Mesothelial cell of epicardium (in vitro differentiated cells): Measurements from ENCODE around the gene NBR1. TPM values are rescaled to one million over a fixed set of nuclear protein-coding genes. Genes with fewer than 3 reads are reported as not detected.
"Not testable (repeated sequence)": the region's sequence is repeated elsewhere in the genome, so short reads cannot be mapped to it uniquely, and the experiment has no call there.

Source experiments
- DNase-seq, 2 experiments: peaks; one replicate each; pipeline ENCODE4 v3.0.0; 2021; ENCODE audit warnings: low spot score in 2 of 2; ENCODE audit not compliant: unreplicated experiment in 2 of 2
- H3K27ac Mint-ChIP-seq: 2 replicates; pipeline ENCODE4 v1.8.0; 2021; ENCODE audit warnings: mixed read lengths
- H3K27me3 Mint-ChIP-seq: 2 replicates; pipeline ENCODE4 v1.8.0; 2021; ENCODE audit warnings: low read depth, mixed read lengths
- H3K36me3 Mint-ChIP-seq: 2 replicates; pipeline ENCODE4 v1.8.0; 2021; ENCODE audit warnings: mixed read lengths
- H3K4me1 Mint-ChIP-seq: 2 replicates; pipeline ENCODE4 v1.8.0; 2021; ENCODE audit warnings: mixed read lengths
- H3K4me3 Mint-ChIP-seq: 2 replicates; pipeline ENCODE4 v1.8.0; 2021; ENCODE audit warnings: mild to moderate bottlenecking, moderate library complexity, mixed read lengths
- H3K9me3 Mint-ChIP-seq: 2 replicates; pipeline ENCODE4 v1.8.0; 2021; ENCODE audit warnings: mixed read lengths
- total RNA-seq: library from RNA; stranded (reverse); gene quantifications from 3 replicates; pipeline ENCODE4 v1.2.1, GENCODE V29; 2021
- TF ChIP-seq, protein P1 (sequence below): fragments of 200-600 bp; sonication (generic); IDR thresholded peaks from one replicate; pipeline ENCODE4 v1.5.0; 2021; ENCODE audit warnings: antibody characterized with exemption; ENCODE audit not compliant: unreplicated experiment

NBR1 gene
- total RNA-seq, 1 donor from 2014 or later: 63.3 TPM

DNA sequence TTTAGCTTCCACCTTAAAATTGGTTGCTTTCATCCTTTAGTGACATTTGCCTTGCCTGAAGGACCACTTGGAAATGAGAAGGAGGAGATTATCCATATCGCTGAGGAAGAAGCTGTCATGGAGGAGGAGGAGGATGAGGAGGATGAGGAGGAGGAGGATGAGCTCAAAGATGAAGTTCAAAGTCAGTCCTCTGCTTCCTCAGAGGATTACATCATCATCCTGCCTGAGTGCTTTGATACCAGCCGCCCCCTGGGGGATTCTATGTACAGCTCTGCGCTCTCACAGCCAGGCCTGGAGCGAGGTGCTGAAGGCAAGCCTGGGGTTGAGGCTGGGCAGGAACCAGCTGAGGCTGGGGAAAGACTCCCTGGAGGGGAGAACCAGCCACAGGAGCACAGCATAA, 29.1 kb downstream of the NBR1 start:
- H3K36me3 Mint-ChIP-seq: peaks cover 47% of the 10 kb centered on the region
- H3K27me3 Mint-ChIP-seq: no peaks in the 10 kb centered on the region
- H3K4me1 Mint-ChIP-seq: no peaks in the 10 kb centered on the region
- DNase-seq: no peak
- no peaks in the 10 kb centered on the region for H3K9me3 Mint-ChIP-seq
- TF ChIP-seq, protein P1, sequence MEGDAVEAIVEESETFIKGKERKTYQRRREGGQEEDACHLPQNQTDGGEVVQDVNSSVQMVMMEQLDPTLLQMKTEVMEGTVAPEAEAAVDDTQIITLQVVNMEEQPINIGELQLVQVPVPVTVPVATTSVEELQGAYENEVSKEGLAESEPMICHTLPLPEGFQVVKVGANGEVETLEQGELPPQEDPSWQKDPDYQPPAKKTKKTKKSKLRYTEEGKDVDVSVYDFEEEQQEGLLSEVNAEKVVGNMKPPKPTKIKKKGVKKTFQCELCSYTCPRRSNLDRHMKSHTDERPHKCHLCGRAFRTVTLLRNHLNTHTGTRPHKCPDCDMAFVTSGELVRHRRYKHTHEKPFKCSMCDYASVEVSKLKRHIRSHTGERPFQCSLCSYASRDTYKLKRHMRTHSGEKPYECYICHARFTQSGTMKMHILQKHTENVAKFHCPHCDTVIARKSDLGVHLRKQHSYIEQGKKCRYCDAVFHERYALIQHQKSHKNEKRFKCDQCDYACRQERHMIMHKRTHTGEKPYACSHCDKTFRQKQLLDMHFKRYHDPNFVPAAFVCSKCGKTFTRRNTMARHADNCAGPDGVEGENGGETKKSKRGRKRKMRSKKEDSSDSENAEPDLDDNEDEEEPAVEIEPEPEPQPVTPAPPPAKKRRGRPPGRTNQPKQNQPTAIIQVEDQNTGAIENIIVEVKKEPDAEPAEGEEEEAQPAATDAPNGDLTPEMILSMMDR: no peak
- H3K4me3 Mint-ChIP-seq: no peak overlapping the region
- no peak overlapping the region for H3K27ac Mint-ChIP-seq

DNA sequence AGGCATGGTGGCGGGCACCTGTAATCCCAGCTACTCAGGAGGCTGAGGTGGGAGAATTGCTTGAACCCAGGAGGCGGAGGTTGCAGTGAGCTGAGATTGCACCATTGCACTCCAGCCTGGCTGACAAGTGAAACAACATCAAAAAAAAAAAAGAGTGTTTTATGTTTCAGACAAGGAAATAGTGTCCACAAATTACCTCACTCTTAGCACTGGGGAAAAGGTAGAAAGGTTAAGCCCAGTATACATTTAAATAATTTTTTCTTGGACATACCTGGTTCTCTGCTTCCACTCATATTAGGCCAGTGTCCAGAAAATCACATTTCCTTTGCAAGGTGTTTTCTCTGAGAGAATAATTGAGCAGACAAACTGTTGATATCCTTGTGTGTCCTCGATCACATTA, 32.0 kb downstream of the NBR1 start:
- Mint-ChIP-seq H3K27ac (peak overlapping the region; percentile 9), H3K36me3 (peaks cover 42% of the 10 kb centered on the region)
- not testable (repeated sequence) for H3K27me3 Mint-ChIP-seq, H3K4me3 Mint-ChIP-seq, H3K4me1 Mint-ChIP-seq, DNase-seq, H3K9me3 Mint-ChIP-seq

DNA sequence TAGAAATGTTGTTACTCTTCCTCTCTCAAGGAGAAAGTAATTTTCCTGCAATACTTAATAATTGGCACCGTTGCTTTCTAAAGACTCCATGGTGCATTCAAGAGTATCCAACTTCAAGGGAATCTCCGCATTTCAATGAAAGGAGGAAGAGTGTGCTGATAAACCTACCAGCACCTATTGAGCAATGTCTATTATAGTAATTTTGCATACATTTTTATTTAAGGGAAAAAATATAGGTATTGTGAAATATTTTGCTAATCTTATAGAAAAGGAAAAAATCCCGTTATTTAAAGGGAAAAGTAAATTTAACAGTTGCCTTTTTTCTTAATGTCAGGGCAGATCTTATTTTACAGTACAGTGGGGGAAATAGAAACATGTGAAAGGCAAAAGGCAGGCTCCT, 39.6 kb downstream of the NBR1 start:
- Mint-ChIP-seq H3K27ac (peak overlapping the region; percentile 93), H3K4me1 (peaks cover 20% of the 10 kb centered on the region), H3K4me3 (peak overlapping the region; percentile 93), H3K36me3 (peaks cover 16% of the 10 kb centered on the region), H3K27me3 (no peaks in the 10 kb centered on the region), H3K9me3 (no peaks in the 10 kb centered on the region)
- DNase-seq: no peak
- TF ChIP-seq, protein P1: no peak

DNA sequence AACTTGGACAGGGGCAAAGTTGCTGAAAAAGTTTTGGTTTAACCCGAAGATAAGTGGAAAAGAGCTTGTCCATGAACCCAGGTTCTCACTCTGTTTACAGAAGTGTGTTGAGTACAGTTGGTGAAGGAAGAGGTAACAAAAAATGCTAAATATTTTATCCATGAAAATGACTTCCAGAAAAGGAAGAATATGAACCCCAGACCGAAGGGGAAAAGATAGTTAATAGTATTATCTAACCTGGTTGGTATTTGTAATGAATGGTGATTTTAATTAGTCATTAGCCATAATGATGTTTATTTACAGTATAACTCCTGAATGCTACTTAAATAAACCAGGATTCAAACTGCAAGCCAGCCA, 40.1 kb downstream of the NBR1 start:
- Mint-ChIP-seq H3K9me3 (no peaks in the 10 kb centered on the region), H3K27ac (peak overlapping the region; percentile 93), H3K4me3 (peak overlapping the region; percentile 93), H3K27me3 (no peaks in the 10 kb centered on the region), H3K4me1 (peaks cover 20% of the 10 kb centered on the region), H3K36me3 (peaks cover 14% of the 10 kb centered on the region)
- TF ChIP-seq, protein P1: no peak
- no peak for DNase-seq

DNA sequence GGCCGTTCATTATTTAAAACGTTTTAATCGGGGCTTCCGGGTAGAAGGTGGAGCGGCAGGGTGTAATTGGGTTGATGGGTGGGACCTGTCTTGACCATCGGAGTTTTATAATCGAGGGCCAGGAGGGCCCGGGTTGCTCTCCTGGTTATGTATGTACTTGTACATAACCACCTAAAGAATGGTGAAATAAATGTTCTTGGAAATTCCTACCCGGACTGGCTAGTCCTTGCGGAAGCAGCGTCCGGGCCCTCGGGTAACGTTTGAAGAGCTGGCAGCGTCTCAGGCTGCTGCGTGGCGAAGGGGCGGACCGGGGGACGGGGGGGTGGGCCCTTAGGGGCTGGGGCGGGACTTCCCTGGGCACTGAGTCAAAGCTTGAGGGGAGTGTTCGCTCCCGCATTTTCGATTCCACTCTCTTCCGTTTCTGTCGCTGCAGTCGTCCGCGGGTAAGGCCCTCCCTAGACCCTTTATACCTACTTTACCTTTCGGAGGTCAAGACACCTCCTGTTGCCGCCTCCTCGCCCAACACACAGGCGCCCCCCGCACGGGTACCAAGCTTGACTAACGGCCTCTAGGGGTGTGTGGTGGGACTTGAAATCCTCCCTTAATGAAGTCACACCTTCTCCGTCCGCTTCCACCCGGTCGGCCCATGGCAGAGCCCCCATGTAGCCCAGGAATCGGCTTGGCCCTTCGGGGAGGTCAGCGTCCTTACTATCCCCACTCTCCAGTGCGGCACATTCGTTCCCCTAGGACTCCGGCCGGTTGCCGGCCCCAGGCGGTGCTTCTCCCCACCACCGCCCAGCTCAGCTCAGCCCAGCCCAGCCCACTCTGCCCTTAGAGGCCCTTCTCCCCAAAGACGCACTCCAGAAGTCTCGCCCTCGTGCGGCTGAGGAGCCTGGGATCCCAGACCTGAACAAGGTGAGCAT, 40.7 kb downstream of the NBR1 start, which contains the start of gene TMEM106A:
TMEM106A (plus strand) TSS at position 396 of the 923 bp plus-strand sequence. CDS start 1,167 bp downstream, outside the sequence.
- TF ChIP-seq, protein P1: peak; percentile 34
- Mint-ChIP-seq H3K4me1 (peaks cover 20% of the 10 kb centered on the region), H3K9me3 (no peaks in the 10 kb centered on the region), H3K27ac (peak within 1 kb of the TSS; percentile 93), H3K36me3 (peaks cover 13% of the 10 kb centered on the region), H3K4me3 (peak within 1 kb of the TSS; percentile 93), H3K27me3 (no peaks in the 10 kb centered on the region)
- peak; percentile 66 to 73 for DNase-seq
